Measurements from ENCODE around the gene TNS1.

The TNS1 gene

DNA sequence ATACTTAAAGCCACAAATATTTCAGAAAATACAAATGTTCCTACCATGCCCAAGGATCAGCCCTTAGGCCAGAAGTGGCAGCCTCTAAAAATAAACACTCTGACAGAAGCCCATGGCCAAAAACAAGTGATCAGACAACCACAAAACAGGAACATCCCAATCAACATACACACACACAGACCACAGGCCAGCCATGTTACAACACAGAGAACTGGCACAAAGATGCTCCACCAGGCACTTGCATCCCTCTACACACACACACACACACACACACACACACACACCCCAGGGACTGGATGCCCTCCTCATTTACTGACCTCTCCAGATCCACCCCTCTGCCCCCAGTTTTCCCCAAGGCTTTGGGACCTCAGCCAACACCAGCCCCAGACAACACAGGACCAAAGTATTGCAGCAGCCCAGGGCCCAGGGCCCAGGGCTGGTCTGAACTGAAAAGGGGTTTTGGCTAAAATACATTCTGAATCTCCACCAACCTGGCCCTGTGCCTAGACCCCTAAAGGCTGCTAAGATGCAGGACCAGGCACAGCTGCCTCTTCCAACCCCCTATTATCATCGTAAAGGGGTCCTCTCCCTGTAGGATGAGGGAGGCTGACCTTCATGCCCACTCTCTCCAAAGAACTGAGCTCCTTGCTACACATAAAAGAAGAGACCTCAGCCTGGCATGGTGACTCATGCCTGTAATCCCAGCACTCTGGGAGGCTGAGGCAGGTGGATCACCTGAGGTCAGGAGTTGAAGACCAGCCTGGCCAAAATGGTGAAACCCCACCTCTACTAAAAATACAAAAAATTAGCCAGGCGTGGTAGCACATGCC is 151.4 kb downstream of the TNS1 start:
- DNase-seq (ENCODE audit: low read depth in 2 of 2) = no peak

DNA sequence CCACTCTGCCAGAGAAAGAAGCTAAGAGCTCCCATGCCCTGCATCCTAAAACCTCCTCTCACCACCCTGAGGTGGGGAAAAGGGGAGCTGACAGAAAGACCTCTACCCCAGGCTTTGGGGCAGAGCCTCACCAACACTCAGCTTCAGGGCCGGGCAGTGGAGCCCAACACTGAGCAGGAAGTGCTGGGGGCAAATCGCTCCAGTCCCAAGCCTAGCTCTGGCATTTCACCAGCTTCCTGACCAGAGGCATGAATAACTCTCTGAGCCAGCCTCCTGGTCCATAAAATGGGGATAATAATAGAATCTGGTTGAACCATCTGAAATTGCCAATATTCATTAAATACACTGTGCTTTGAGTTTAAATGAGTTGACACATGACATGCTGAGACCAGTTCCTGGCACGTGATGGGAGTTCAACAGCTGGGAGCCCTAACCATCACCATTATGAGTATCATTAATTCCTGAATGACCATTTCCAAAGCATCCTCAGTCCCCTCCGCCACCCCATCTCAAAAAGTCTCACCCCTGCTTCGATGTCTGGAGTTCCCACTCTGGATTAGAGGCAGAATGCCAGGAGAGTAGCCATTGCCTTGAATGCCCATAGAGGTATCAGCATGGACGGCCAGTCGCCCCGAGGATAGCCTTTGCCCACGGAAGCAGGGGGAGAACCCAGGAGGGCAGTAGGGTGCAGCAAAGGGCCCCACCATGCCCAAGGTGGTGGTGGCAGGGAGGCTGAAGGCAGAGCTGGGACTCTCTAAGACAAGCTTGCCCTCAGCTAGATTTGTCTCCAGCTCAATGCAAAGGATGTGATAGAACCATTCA is 153.4 kb downstream of the TNS1 start:
- no peak for DNase-seq (ENCODE audit: low read depth in 2 of 2)

GRCh38 chr2:217848351-217848957 is 154.3 kb downstream of the TNS1 start:
- no peak for DNase-seq (ENCODE audit: low read depth in 2 of 2)

GRCh38 chr2:217847552-217848350 is 155.0 kb downstream of the TNS1 start:
- no peak for DNase-seq (ENCODE audit: low read depth in 2 of 2)

DNA sequence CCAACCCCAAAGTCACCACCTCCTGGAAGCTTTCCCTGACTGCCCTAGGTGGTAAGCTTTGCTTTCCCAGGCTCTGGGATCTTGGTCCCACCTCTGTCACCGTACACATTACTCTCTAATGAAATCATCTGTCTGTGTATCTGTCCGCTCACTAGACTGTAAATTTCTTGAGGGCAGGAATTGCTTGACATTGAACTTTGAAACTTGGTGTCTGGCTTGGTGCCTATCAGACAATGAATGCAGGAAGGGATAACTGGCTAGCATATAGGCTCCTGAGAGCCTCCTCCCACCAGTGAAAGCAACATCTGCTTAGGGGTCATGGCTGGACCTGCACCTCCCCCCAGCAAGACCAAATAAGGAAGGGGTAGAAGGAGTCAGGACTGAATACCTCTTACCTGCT is 155.7 kb downstream of the TNS1 start:
- no peak for DNase-seq (ENCODE audit: low read depth in 2 of 2)

- no peak for DNase-seq (ENCODE audit: low read depth in 2 of 2)
Observed at GRCh38 chr2:217846321-217846743, 156.5 kb downstream of the TNS1 start.

DNA sequence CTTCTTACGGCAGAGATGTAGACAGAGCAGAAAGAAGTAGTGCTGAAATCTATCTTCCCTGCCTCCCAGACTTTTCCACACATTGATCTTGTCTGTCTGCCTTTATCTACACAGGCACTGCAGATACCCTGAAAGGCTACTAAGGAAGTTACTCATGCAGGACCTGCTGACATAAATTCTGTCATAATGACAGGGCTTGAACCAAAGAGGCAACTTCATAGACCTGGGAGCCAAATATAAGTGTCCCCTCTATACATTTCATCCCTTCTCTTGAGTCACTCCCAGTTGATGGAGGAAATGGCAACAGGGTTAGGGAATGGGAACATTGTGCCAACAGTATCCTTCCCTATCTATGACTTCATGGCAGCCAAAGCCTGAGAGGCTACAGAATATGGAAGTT is 157.5 kb downstream of the TNS1 start:
- DNase-seq (ENCODE audit: low read depth in 2 of 2) = no peak

- no peak for DNase-seq (ENCODE audit: low read depth in 2 of 2)
Observed at GRCh38 chr2:217844696-217845095, 158.1 kb downstream of the TNS1 start.

GRCh38 chr2:217843324-217843723 is 159.5 kb downstream of the TNS1 start:
- DNase-seq (ENCODE audit: low read depth in 2 of 2) = no peak

- no peak for DNase-seq (ENCODE audit: low read depth in 2 of 2)
Observed at GRCh38 chr2:217842017-217842416, 160.8 kb downstream of the TNS1 start.

- no peak for DNase-seq (ENCODE audit: low read depth in 2 of 2)
Observed at GRCh38 chr2:217840522-217840921, 162.3 kb downstream of the TNS1 start.

DNA sequence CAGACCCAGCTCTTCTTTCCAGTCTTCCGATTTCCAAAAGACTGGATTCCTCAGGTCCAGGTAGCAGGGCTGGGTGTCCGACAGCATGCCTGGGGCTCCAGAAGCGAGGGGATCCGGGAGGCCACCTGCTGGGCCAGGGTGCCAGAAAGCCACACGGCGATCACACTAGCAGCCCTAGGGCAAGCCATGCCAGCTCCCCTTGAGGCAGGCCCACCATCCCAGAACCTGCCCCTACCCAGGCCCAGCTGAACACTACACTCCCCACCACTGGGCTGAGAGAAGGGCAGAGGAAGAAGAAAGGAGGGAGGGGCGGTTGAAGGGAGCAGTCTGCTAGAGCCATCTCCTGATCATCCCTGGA is 163.1 kb downstream of the TNS1 start:
- DNase-seq (ENCODE audit: low read depth in 2 of 2) = no peak

DNA sequence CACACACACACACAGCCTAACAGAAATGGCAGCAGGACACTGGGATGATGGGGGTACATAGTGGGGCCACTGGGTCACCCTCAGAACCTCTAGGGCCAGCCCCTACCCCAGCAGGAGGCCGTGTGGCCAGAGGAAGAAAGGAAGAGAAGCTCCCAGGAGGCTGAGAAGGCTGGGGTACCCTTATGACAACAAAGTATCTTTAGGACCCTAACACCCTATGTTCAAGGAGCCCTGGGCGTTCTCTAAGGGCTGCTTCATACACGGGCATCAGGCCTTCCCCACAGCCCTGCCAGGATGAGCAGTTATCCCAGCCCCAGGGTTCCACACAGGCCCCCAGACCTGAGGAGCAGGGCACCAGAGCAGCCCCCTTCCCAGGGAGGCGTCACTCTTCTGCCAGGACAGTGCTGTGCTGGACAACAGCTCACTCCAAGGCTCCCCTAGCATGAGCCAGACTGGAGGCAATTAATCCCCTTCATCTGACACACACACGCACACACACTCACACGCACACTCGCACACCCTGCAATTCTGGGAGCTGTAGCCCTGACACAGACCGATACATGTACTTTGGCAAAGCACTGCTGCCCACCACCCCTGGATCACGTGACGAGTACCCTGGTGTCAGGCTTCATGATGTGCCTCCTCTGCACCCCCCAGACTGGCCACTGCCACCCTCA is 163.6 kb downstream of the TNS1 start:
- DNase-seq (ENCODE audit: low read depth in 2 of 2) = no peak

DNA sequence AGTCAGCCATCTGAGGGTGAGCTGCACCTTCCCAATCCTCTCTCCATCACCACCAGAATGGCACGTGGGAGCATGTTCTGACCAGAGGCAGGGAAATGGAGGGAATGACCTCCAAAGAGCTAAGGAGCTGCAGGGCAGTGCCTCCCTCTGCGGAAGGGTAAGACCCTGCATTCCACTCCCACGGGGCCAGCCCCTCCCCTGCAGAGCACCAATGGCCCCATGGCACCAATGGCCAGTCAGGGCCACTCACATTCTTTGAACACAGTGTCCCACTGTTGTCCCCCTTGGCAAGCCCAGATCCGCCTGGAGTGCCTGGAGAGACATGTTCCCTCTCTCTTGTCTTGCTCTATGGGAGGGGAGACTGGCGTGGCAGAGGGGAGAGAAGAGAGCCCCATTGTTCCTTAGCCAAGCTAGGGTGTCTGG is 164.4 kb downstream of the TNS1 start:
- no peak for DNase-seq (ENCODE audit: low read depth in 2 of 2)

DNA sequence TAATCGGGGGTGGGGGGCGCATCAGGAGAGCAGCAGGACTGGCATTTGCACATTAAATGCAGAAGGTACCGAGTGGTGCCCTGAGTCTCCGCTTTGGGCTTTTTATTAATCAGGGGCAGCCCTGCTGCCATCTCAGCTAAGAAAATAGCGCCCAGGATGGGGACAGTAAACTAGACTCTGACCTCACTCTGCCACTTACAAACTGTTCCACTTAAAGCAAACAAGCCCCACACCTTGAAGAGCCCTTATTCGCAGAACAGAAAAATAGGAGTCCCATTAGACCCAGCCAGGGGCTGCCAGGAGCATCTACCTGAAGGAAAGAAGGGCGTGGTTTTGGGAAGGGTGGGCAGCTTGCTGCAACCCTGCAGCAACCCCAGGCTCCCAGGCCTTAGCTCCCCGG is 165.3 kb downstream of the TNS1 start:
- DNase-seq (ENCODE audit: low read depth in 2 of 2) = no peak

- DNase-seq (ENCODE audit: low read depth in 2 of 2) = no peak
Observed at GRCh38 chr2:217836901-217837491, 165.8 kb downstream of the TNS1 start.

DNA sequence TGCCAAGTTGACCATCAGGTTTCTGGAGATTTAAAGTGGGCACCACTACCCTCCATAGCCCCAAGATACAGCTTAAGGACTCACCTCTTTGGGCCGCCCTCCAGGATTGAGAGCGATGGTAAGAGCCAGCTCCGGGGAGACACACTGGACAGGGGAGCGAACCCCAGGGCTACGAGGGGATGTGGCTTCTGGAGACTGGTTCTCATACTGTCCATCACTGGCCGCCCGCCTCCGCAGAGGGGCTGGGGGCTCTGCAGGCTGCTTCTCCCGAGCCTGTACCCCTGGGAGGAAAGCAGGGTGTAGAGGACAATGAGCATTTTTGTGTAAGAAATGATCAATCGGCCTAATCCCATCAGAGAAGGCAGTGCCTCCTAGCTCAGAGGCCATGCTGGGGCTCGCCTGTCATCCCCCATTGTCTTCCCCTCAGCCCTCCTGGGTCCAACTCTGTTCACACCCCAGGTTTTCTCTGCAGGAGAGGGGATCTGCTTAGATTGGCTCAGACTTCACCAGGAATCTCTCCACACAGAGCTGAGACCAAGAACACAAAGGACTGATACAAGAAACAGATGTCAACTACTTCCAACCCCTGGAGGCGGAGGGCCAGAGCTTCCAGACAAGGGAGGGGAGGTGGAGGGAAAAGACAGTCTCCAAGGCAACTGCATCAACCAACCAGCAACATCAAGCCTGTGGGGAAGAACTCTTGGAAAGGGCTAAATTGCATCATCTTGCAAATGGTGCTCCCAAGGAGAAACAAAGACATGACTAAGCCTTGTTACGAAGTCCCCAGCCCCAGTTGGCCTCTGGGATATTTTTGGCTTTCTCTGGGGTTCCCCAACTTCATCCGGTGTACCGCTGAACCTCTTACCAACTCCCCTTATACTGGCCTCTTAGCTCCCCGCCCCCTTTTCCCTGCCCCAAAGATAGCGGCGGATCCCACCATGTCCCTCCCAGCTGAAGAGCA is 166.6 kb downstream of the TNS1 start:
- peak; percentile 97 for DNase-seq (ENCODE audit: low read depth in 2 of 2)

- DNase-seq (ENCODE audit: low read depth in 2 of 2) = no peak
Observed at GRCh38 chr2:217834744-217835513, 167.9 kb downstream of the TNS1 start.

- DNase-seq (ENCODE audit: low read depth in 2 of 2) = no peak
Observed at GRCh38 chr2:217834057-217834620, 168.7 kb downstream of the TNS1 start.

Data from fibroblast of skin of left biceps (primary cell).